Measurements from ENCODE around the gene TAS2R41.

TAS2R41 gene

GRCh38 chr7:143493751-143494150 lies 16.1 kb downstream of the TAS2R41 start:
- DNase-seq, result no peak

GRCh38 chr7:143494622-143495021 lies 16.9 kb downstream of the TAS2R41 start:
- no peak for DNase-seq

- peak in 2 of 4 experiments; percentile 38 to 58 for DNase-seq
Measured at GRCh38 chr7:143495851-143496250, 18.2 kb downstream of the TAS2R41 start.

- DNase-seq, result no peak
Measured at GRCh38 chr7:143496263-143496662, 18.6 kb downstream of the TAS2R41 start.

- peak in 3 of 4 experiments; percentile 49 to 53 (median 53) for DNase-seq
Measured at GRCh38 chr7:143497008-143497795, 19.5 kb downstream of the TAS2R41 start.

GRCh38 chr7:143499246-143499645 lies 21.6 kb downstream of the TAS2R41 start:
- peak; percentile 75 to 94 (median 84) for DNase-seq

- DNase-seq, result no peak
Measured at GRCh38 chr7:143499743-143500348, 22.2 kb downstream of the TAS2R41 start.

- peak in 2 of 4 experiments; percentile 22 to 40 for DNase-seq
Measured at GRCh38 chr7:143503261-143503660, 25.6 kb downstream of the TAS2R41 start.

GRCh38 chr7:143504215-143504936 lies 26.7 kb downstream of the TAS2R41 start:
- DNase-seq, result no peak

GRCh38 chr7:143504937-143505297 lies 27.2 kb downstream of the TAS2R41 start:
- no peak for DNase-seq

- DNase-seq, result peak in 3 of 4 experiments; percentile 51 to 70 (median 64)
Measured at GRCh38 chr7:143505838-143506237, 28.2 kb downstream of the TAS2R41 start.

- DNase-seq, result peak in 3 of 4 experiments; percentile 71 to 72 (median 71)
Measured at GRCh38 chr7:143507094-143507518, 29.4 kb downstream of the TAS2R41 start.

- peak in 2 of 4 experiments; percentile 60 to 62 for DNase-seq
Measured at GRCh38 chr7:143507534-143508055, 29.9 kb downstream of the TAS2R41 start.

GRCh38 chr7:143510854-143511592 lies 33.4 kb downstream of the TAS2R41 start:
- no peak for DNase-seq

GRCh38 chr7:143511593-143512047 lies 33.9 kb downstream of the TAS2R41 start:
- no peak for DNase-seq

- no peak for DNase-seq
Measured at GRCh38 chr7:143512488-143513340, 35.0 kb downstream of the TAS2R41 start.

- DNase-seq, result no peak
Measured at GRCh38 chr7:143514487-143514886, 36.8 kb downstream of the TAS2R41 start.

- no peak for DNase-seq
Measured at GRCh38 chr7:143514995-143515735, 37.5 kb downstream of the TAS2R41 start.

GRCh38 chr7:143516981-143517380 lies 39.3 kb downstream of the TAS2R41 start:
- DNase-seq, result peak; percentile 65 to 89 (median 74)

GRCh38 chr7:143518521-143518920 lies 40.8 kb downstream of the TAS2R41 start:
- DNase-seq, result no peak
